NCI-H146 treated with DMSO at 0.1 percent for 48 hours (cell line): ENCODE data around the gene CCL15.
"Not testable (repeated sequence)": the region's sequence is repeated elsewhere in the genome, so short reads cannot be mapped to it uniquely, and the experiment has no call there.

Source experiments
- DNase-seq: peaks from one replicate; lab custom pipeline; 2025; ENCODE audit not compliant: unreplicated experiment; lab: John Stamatoyannopoulos, UW

CCL15 gene

GRCh38 chr17:36001110-36001771 lies at the start of gene CCL15:
Gene CCL15 (minus strand): TSS chr17:36001553. CDS start chr17:36001492, 61 bp downstream.
- DNase-seq = no peak

GRCh38 chr17:36049643-36050042 lies 48.3 kb upstream of the CCL15 start:
- DNase-seq = no peak

GRCh38 chr17:36048066-36048465 lies 46.7 kb upstream of the CCL15 start:
- no peak for DNase-seq

GRCh38 chr17:36036235-36036634 lies 34.9 kb upstream of the CCL15 start:
- DNase-seq = no peak

- DNase-seq = no peak
Measured at GRCh38 chr17:36034127-36034526, 32.8 kb upstream of the CCL15 start.

GRCh38 chr17:36030956-36031355 lies 29.6 kb upstream of the CCL15 start:
- DNase-seq = no peak

GRCh38 chr17:36027761-36028160 lies 26.4 kb upstream of the CCL15 start:
- no peak for DNase-seq

GRCh38 chr17:36024106-36024869 lies 22.9 kb upstream of the CCL15 start:
- no peak for DNase-seq

GRCh38 chr17:36019423-36019822 lies 18.1 kb upstream of the CCL15 start:
- no peak for DNase-seq

- DNase-seq = no peak
Measured at GRCh38 chr17:36017799-36018198, 16.4 kb upstream of the CCL15 start, which contains the start of gene CCL23. Gene CCL23 (minus strand): TSS chr17:36017972. CDS start chr17:36017897, 75 bp downstream.

- DNase-seq = no peak
Measured at GRCh38 chr17:36016555-36016954, 15.2 kb upstream of the CCL15 start.

GRCh38 chr17:36015895-36016294 lies 14.5 kb upstream of the CCL15 start:
- not testable (repeated sequence) for DNase-seq

GRCh38 chr17:36014946-36015345 lies 13.6 kb upstream of the CCL15 start:
- DNase-seq = no peak

- DNase-seq = no peak
Measured at GRCh38 chr17:36011201-36011600, 9.8 kb upstream of the CCL15 start.

GRCh38 chr17:36008998-36009665 lies 7.8 kb upstream of the CCL15 start:
- no peak for DNase-seq

- DNase-seq = no peak
Measured at GRCh38 chr17:36004594-36005108, 3.3 kb upstream of the CCL15 start.

- DNase-seq = no peak
Measured at GRCh38 chr17:36002631-36003030, 1.3 kb upstream of the CCL15 start.

GRCh38 chr17:36001862-36002603 lies 680 bp upstream of the CCL15 start:
- no peak for DNase-seq

- no peak for DNase-seq
Measured at GRCh38 chr17:36000732-36001109, 632 bp downstream of the CCL15 start.

- DNase-seq = no peak
Measured at GRCh38 chr17:35998756-35999155, 2.6 kb downstream of the CCL15 start.

GRCh38 chr17:35998018-35998545 lies 3.3 kb downstream of the CCL15 start:
- DNase-seq = no peak
